AG04449 (cell line): ENCODE results near the gene TMEM178B.
"Not testable (repeated sequence)": the region's sequence is repeated elsewhere in the genome, so short reads cannot be mapped to it uniquely, and the experiment has no call there.

Source experiments
- CTCF ChIA-PET: fragments of 350-600 bp; formaldehyde crosslinking; extraction: SDS; loops from one replicate; lab custom pipeline; 2021; ENCODE audit warnings: antibody characterized with exemption; lab: Yijun Ruan, JAX
- POLR2A ChIA-PET: fragments of 400-600, 350-600 bp; formaldehyde crosslinking; extraction: SDS; loops from one replicate; lab custom pipeline; 2020; ENCODE audit warnings: antibody characterized with exemption, inconsistent platforms; lab: Yijun Ruan, JAX
- DNase-seq: peaks from one replicate; pipeline ENCODE4 v3.0.0-alpha.2; 2010; ENCODE audit warnings: low read depth, low spot score
- H3K4me3 ChIP-seq: 2 replicates; pipeline ENCODE4 v1.5.1; 2011; ENCODE audit warnings: low read depth, mild to moderate bottlenecking, control low read depth, low read length
- TF ChIP-seq, protein P1 (sequence below): IDR thresholded peaks from one replicate; pipeline ENCODE4 v1.5.1; 2011; ENCODE audit warnings: mild to moderate bottlenecking, moderate library complexity, low read length, control low read depth, inconsistent platforms; ENCODE audit not compliant: insufficient read depth; ENCODE audit errors: missing control alignments

The TMEM178B gene

GRCh38 chr7:141375442-141375841 is 301.6 kb downstream of the TMEM178B start:
- POLR2A ChIA-PET: no interaction called here
- TF ChIP-seq, protein P1, sequence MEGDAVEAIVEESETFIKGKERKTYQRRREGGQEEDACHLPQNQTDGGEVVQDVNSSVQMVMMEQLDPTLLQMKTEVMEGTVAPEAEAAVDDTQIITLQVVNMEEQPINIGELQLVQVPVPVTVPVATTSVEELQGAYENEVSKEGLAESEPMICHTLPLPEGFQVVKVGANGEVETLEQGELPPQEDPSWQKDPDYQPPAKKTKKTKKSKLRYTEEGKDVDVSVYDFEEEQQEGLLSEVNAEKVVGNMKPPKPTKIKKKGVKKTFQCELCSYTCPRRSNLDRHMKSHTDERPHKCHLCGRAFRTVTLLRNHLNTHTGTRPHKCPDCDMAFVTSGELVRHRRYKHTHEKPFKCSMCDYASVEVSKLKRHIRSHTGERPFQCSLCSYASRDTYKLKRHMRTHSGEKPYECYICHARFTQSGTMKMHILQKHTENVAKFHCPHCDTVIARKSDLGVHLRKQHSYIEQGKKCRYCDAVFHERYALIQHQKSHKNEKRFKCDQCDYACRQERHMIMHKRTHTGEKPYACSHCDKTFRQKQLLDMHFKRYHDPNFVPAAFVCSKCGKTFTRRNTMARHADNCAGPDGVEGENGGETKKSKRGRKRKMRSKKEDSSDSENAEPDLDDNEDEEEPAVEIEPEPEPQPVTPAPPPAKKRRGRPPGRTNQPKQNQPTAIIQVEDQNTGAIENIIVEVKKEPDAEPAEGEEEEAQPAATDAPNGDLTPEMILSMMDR: no peak
- DNase-seq: no peak
- H3K4me3 ChIP-seq: no peak overlapping the region
- CTCF ChIA-PET: no interaction called here

GRCh38 chr7:141377906-141378305 is 304.0 kb downstream of the TMEM178B start:
- no peak overlapping the region for H3K4me3 ChIP-seq
- TF ChIP-seq, protein P1: no peak
- DNase-seq: no peak
- CTCF ChIA-PET: no interaction called here
- POLR2A ChIA-PET: no interaction called here

DNA sequence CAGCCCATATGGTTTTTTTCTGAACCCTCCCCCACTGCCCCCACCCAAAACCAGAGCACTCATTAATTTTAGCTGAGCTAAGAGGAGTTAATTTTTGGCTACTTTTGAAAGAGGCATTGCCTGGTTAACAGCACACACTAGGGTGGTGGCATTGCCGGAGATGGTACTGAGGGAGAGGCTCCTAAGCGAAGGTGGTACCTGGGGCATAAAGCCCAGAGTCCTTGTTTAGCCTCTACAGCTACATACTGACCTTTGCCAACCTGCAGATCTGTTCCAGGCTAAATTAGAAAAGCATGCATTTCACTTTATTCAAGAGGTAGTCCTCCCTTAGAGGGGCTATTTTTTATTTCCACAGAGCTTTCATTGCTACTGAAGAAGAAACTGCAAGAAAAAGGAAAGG is 304.5 kb downstream of the TMEM178B start:
- DNase-seq: no peak
- no peak overlapping the region for H3K4me3 ChIP-seq
- ChIA-PET CTCF (no interaction called here), POLR2A (no interaction called here)
- TF ChIP-seq, protein P1: no peak

GRCh38 chr7:141381794-141382427 is 308.0 kb downstream of the TMEM178B start:
- POLR2A ChIA-PET: no interaction called here

GRCh38 chr7:141383356-141383755 is 309.5 kb downstream of the TMEM178B start:
- CTCF ChIA-PET, DNase-seq, POLR2A ChIA-PET, H3K4me3 ChIP-seq: not testable (repeated sequence)

More at GRCh38 chr7:141381794-141382427, 308.0 kb downstream of the TMEM178B start:
- CTCF ChIA-PET: no interaction called here
- no peak overlapping the region for H3K4me3 ChIP-seq
- no peak for DNase-seq
- TF ChIP-seq, protein P1: no peak

DNA sequence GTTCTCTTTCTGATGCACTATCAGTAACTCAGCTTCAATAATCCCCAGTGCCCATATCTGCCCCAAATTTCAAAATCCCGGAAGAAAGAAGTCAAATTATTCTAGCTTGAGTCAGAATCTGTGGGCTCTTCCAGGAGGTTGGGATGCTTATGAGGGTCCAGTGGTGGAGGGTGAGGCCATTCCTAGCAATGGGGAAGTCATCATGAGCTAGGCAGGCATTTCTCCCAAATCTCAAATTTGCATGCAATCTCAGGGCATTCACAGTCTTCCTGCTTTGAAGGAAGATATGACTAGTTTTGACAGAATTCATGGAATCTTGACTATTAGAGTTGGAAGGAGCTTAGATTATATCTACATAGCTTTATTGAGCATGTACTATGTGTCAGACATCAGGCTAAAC is 313.0 kb downstream of the TMEM178B start:
- CTCF ChIA-PET: no interaction called here

More for the DNA sequence above, 313.0 kb downstream of the TMEM178B start:
- H3K4me3 ChIP-seq: no peak overlapping the region
- no peak for DNase-seq
- TF ChIP-seq, protein P1: no peak
- POLR2A ChIA-PET: no interaction called here
